H9 (cell line): ENCODE measurements around the gene ST8SIA2. TPM values are rescaled to one million over a fixed set of nuclear protein-coding genes. Genes with fewer than 3 reads are reported as not detected.

Experiments
- DNase-seq: peaks from one replicate; pipeline ENCODE4 v3.0.0-alpha.2; 2017
- H2AFZ ChIP-seq: one replicate; pipeline ENCODE4 v1.6.1; 2013; ENCODE audit warnings: mild to moderate bottlenecking, low read length, control low read depth, moderate library complexity
- H2AK5ac ChIP-seq: 2 replicates; pipeline ENCODE4 v1.6.1; 2013; ENCODE audit warnings: low read length, control low read depth, mixed read lengths; ENCODE audit not compliant: insufficient read length
- H2BK120ac ChIP-seq: one replicate; pipeline ENCODE4 v1.6.1; 2013; ENCODE audit warnings: low read depth, mild to moderate bottlenecking, low read length, control low read depth, inconsistent platforms; ENCODE audit not compliant: poor library complexity, severe bottlenecking
- H2BK12ac ChIP-seq: 2 replicates; pipeline ENCODE4 v1.6.1; 2013; ENCODE audit warnings: low read length, control low read depth, mixed read lengths, low read depth; ENCODE audit not compliant: insufficient read length
- H2BK15ac ChIP-seq: 2 replicates; pipeline ENCODE4 v1.6.1; 2013; ENCODE audit warnings: low read depth, low read length, control low read depth
- H2BK20ac ChIP-seq: one replicate; pipeline ENCODE4 v1.6.1; 2013; ENCODE audit warnings: low read depth, mild to moderate bottlenecking, low read length, control low read depth, inconsistent platforms; ENCODE audit not compliant: poor library complexity, severe bottlenecking
- H2BK5ac ChIP-seq: 2 replicates; pipeline ENCODE4 v1.6.1; 2013; ENCODE audit warnings: low read length, control low read depth, mixed read lengths; ENCODE audit not compliant: insufficient read length
- H3K14ac ChIP-seq: 2 replicates; pipeline ENCODE4 v1.6.1; 2013; ENCODE audit warnings: low read length, control low read depth; ENCODE audit not compliant: insufficient read depth
- H3K18ac ChIP-seq: 2 replicates; pipeline ENCODE4 v1.6.1; 2013; ENCODE audit warnings: low read depth, mild to moderate bottlenecking, mixed read lengths, low read length, control low read depth; ENCODE audit not compliant: insufficient read length
- H3K23ac ChIP-seq: 2 replicates; pipeline ENCODE4 v1.6.1; 2013; ENCODE audit warnings: low read length, control low read depth, mixed read lengths, low read depth; ENCODE audit not compliant: insufficient read length
- H3K23me2 ChIP-seq: 2 replicates; pipeline ENCODE4 v1.6.1; 2013; ENCODE audit warnings: low read depth, mild to moderate bottlenecking, mixed read lengths, low read length, control low read depth; ENCODE audit not compliant: insufficient read length, poor library complexity, severe bottlenecking
- H3K27ac ChIP-seq: 2 replicates; pipeline ENCODE4 v1.5.1; 2013; ENCODE audit warnings: low read length, control low read depth, mixed read lengths, low read depth; ENCODE audit not compliant: insufficient read length
- H3K27me3 ChIP-seq: 2 replicates; pipeline ENCODE4 v1.6.1; 2013; ENCODE audit warnings: low read length, control low read depth, inconsistent platforms; ENCODE audit not compliant: insufficient read depth
- H3K4ac ChIP-seq: 2 replicates; pipeline ENCODE4 v1.6.1; 2013; ENCODE audit warnings: low read depth, mild to moderate bottlenecking, control low read depth, inconsistent platforms, low read length, moderate library complexity
- H3K4me1 ChIP-seq: 2 replicates; pipeline ENCODE4 v1.6.1; 2013; ENCODE audit warnings: low read length, control low read depth, inconsistent platforms; ENCODE audit not compliant: insufficient read depth
- H3K4me2 ChIP-seq: 2 replicates; pipeline ENCODE4 v1.6.1; 2013; ENCODE audit warnings: low read length, control low read depth, mixed read lengths; ENCODE audit not compliant: insufficient read length, insufficient read depth
- H3K56ac ChIP-seq: 2 replicates; pipeline ENCODE4 v1.6.1; 2013; ENCODE audit warnings: low read depth, mild to moderate bottlenecking, mixed read lengths, low read length, control low read depth; ENCODE audit not compliant: insufficient read length
- H3K79me1 ChIP-seq: 2 replicates; pipeline ENCODE4 v1.6.1; 2013; ENCODE audit warnings: low read depth, mild to moderate bottlenecking, moderate library complexity, low read length, control low read depth, inconsistent platforms; ENCODE audit not compliant: insufficient read depth, poor library complexity, severe bottlenecking
- H3K79me2 ChIP-seq: 2 replicates; pipeline ENCODE4 v1.6.1; 2013; ENCODE audit warnings: low read length, control low read depth, inconsistent platforms; ENCODE audit not compliant: insufficient read depth
- H3K9ac ChIP-seq: 2 replicates; pipeline ENCODE4 v1.6.1; 2013; ENCODE audit warnings: low read length, control low read depth, mixed read lengths; ENCODE audit not compliant: insufficient read length; ENCODE audit errors: extremely low read depth
- H3K9me3 ChIP-seq: one replicate; pipeline ENCODE4 v1.6.1; 2013; ENCODE audit warnings: low read depth, low read length, inconsistent platforms; ENCODE audit not compliant: control insufficient read depth
- H3T11ph ChIP-seq: one replicate; pipeline ENCODE4 v1.6.1; 2013; ENCODE audit warnings: mild to moderate bottlenecking, low read length, control low read depth, inconsistent platforms
- H4K20me1 ChIP-seq: one replicate; pipeline ENCODE4 v1.6.1; 2013; ENCODE audit not compliant: control insufficient read depth, insufficient read length, insufficient read depth
- H4K5ac ChIP-seq: 2 replicates; pipeline ENCODE4 v1.6.1; 2013; ENCODE audit warnings: low read depth, mild to moderate bottlenecking, mixed read lengths, low read length, control low read depth; ENCODE audit not compliant: insufficient read length
- H4K8ac ChIP-seq: replicated peaks from 2 replicates; pipeline ENCODE4 v1.6.1; 2013; ENCODE audit warnings: low read length, control low read depth, mixed read lengths, low read depth; ENCODE audit not compliant: insufficient read length
- H4K91ac ChIP-seq: 2 replicates; pipeline ENCODE4 v1.6.1; 2013; ENCODE audit warnings: low read depth, mild to moderate bottlenecking, moderate library complexity, mixed read lengths, low read length, control low read depth; ENCODE audit not compliant: insufficient read length
- H3K27ac Mint-ChIP-seq, 3 experiments: 2 replicates in 2 of 3; 3 replicates in 1 of 3; pipeline ENCODE4 v1.8.0; 2020 to 2021; ENCODE audit warnings: mixed read lengths in 3 of 3, mild to moderate bottlenecking in 1 of 3, moderate library complexity in 1 of 3
- H3K27me3 Mint-ChIP-seq: 2 replicates; pipeline ENCODE4 v1.8.0; 2021; ENCODE audit warnings: low read depth, mild to moderate bottlenecking, moderate library complexity, mixed read lengths
- H3K36me3 Mint-ChIP-seq, 3 experiments: 2 replicates in 2 of 3; 3 replicates in 1 of 3; pipeline ENCODE4 v1.8.0; 2020 to 2021; ENCODE audit warnings: low read depth in 3 of 3, mixed read lengths in 3 of 3; ENCODE audit not compliant: insufficient read depth in 1 of 3
- H3K4me1 Mint-ChIP-seq, 2 experiments: 2 replicates each; pipeline ENCODE4 v1.8.0; 2020; ENCODE audit warnings: mixed read lengths in 2 of 2
- H3K4me3 Mint-ChIP-seq, 2 experiments: 2 replicates in 1 of 2; 3 replicates in 1 of 2; pipeline ENCODE4 v1.8.0; 2020 to 2021; ENCODE audit warnings: mild to moderate bottlenecking in 2 of 2, mixed read lengths in 2 of 2, moderate library complexity in 1 of 2
- H3K9me3 Mint-ChIP-seq, 2 experiments: 2 replicates in 1 of 2; 3 replicates in 1 of 2; pipeline ENCODE4 v1.8.0; 2020; ENCODE audit warnings: mild to moderate bottlenecking in 2 of 2, mixed read lengths in 2 of 2, moderate library complexity in 1 of 2
- CTCF ChIP-seq: fragments of 200-600 bp; sonication (generic); conservative IDR thresholded peaks from 3 replicates; pipeline ENCODE4 v1.8.0; 2021; ENCODE audit warnings: antibody characterized with exemption, mild to moderate bottlenecking
- WGBS: extraction: QIAGEN DNeasy Blood & Tissue Kit; methylation state at CpG from one replicate; pipeline ENCODE4 v1.1.7; 2013; ENCODE audit warnings: missing lambda C conversion rate, low lambda C conversion rate, mixed read lengths; ENCODE audit not compliant: insufficient read length; ENCODE audit errors: extremely low coverage; 5-methylcytosine and 5-hydroxymethylcytosine counted together
- total RNA-seq: library from RNA; stranded (reverse); gene quantifications from 2 replicates; pipeline ENCODE4 v1.2.1, GENCODE V29; 2021

Gene ST8SIA2
- total RNA-seq, 1 experiment from 2014 or later, result 1.8 TPM

DNA sequence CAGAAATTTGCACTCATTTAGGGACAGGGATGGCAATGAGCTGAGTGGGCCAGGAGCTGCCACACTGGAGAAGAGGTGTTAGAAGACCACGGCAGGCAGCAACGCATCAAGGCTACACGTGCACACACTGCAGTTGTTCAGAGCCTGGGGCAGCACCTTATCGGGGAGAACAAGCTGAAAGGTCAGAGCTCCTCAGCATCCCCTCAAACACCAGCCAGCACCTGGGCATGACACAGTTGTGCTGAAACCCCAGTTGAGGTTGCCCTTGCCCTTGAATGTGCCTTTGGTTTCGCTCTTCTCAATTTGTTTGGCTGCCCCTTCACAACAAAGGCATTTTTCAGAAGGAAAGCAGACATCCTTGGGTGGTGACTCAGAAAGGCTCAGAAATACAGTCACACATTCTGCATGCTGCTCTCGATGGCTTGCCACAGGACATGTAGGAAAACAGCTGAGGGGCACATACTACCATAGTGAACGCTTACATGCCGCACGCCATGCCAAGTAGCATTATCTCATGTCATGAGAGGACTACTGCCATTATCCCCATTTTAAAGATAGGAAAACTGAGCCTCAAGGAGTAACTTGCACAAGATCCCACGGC lies 57.6 kb downstream of the ST8SIA2 start:
- DNase-seq, result no peak

More for the DNA sequence above, 57.6 kb downstream of the ST8SIA2 start:
- Histone ChIP-seq H3K4me2 (no peak overlapping the region), H3T11ph (no peak overlapping the region), H3K23me2 (no peaks in the 10 kb centered on the region), H2AK5ac (no peak overlapping the region), H2BK15ac (no peak overlapping the region), H4K91ac (no peak overlapping the region), H2BK20ac (no peak overlapping the region), H3K23ac (no peak overlapping the region), H3K27ac (no peak overlapping the region), H3K56ac (no peak overlapping the region), H4K8ac (no peak overlapping the region), H3K79me2 (no peaks in the 10 kb centered on the region), H3K27me3 (no peaks in the 10 kb centered on the region), H2BK120ac (no peak overlapping the region), H3K79me1 (no peaks in the 10 kb centered on the region), H2BK12ac (no peak overlapping the region), H3K4ac (no peak overlapping the region), H2AFZ (no peak overlapping the region), H3K4me1 (no peaks in the 10 kb centered on the region), H3K14ac (no peak overlapping the region; the same call in 1 of the 2 replicates), H3K18ac (no peak overlapping the region), H4K20me1 (no peaks in the 10 kb centered on the region), H4K5ac (no peak overlapping the region), H3K9ac (no peak overlapping the region), H2BK5ac (no peak overlapping the region), H3K9me3 (no peaks in the 10 kb centered on the region)
- Mint-ChIP-seq H3K36me3 (no peaks in the 10 kb centered on the region; a peak in 1 of 7 replicates), H3K4me3 (no peak overlapping the region), H3K27ac (no peak overlapping the region; a peak in 1 of 7 replicates), H3K9me3 (no peaks in the 10 kb centered on the region), H3K4me1 (no peaks in the 10 kb centered on the region), H3K27me3 (no peaks in the 10 kb centered on the region)
- no peak for TF ChIP-seq CTCF
- WGBS, result no CpG with 5 or more reads among the region's 10 CpGs
